GM18907 (cell line): Measurements from ENCODE around the gene MTHFD1.

Experiments used
- ATAC-seq: cut with Tn5 transposase; IDR thresholded peaks from one replicate; pipeline ENCODE4 v1.9.1; 2021; ENCODE audit warnings: mild to moderate bottlenecking, moderate library complexity; ENCODE audit not compliant: unreplicated experiment

MTHFD1 gene

GRCh38 chr14:64405295-64405694 lies 17.1 kb downstream of the MTHFD1 start:
- no peak for ATAC-seq

- no peak for ATAC-seq
These were observed 19.2 kb downstream of the MTHFD1 start for GRCh38 chr14:64407329-64407728.

DNA sequence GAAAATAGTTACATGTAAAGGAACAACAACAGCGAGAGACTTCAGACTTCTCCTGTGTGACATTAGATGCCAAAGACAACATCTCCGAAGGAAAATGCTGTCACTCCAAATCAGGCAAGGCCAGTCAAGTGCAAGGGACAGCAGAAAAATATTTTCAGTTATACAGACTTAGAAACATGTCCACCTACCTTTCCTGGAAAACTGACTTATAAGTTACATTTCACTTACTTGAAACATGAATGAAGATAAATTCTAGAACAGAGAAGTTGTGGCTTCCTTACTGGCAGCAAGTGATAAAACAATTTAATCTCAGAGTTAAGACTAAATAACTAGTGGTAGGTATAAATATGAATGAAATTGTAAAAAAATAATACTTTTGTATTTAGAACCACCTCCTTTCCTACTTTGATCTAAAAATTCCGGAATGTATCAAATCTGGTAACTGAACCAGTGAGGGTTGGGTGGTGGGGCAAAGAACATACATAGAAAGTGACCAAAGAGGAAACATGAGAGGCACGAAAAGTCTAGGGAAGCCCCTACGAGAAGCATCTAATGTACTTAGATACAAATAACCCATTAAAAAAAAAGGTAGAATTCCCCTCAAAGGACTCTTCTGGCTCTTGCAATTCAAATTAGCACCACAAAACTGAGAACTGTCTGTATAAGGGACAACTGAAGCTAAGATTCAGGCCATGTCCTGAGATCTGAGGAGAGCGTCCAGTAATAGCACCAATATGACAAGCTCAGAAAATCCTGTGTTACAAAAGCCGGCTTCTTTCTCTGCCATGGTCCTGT lies 21.2 kb downstream of the MTHFD1 start:
- peak; percentile 61 for ATAC-seq

DNA sequence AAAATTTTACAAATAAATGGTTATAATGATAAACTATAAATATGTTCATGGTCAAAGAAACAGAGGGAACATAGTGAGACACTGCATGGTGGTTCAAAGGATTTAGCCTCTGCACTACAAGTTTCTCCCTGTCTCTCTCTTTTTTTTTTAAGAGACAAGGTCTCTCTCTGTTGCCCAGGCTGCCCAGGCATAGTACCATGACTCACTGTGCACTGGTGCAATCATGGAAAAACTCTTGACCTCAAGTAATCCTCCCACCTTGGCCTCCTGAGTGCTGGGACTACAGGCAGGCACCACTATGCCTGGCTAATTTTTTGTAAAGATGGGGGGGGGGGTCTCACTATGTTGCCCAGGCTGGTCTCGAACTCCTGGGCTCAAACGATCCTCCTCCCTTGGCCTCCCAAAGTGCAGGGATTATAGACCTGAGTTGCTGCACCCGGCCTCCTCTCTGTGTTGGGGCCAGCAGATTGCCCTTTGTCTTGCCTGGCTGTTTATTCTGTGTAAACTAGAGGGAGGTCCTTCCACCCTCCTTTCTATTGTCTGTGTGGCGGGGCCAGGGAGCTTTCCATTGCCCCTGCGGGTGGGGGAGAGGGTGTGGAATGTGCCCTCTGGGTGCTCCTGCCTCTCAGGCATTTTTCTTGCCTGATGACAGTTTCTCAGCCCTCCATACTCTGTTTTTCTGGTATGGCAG lies 22.1 kb downstream of the MTHFD1 start:
- no peak for ATAC-seq

DNA sequence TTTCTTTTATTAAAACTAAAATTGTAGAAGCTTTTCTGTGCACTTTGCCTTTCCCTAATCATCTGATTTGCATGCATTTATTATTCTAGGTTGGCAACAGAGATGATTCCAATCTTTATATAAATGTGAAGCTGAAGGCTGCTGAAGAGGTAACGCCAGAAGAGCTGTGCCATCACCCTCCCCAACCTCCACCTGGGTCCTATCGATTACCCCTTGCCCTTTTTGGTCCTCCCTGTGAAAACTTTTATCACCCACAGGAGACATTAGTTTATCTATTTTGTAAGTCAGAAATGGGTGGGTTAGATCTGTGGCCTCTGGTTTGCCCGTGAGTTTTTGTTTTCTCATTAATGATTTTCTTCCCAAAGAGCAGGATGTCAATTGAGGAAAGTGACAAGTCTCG lies 22.8 kb downstream of the MTHFD1 start:
- no peak for ATAC-seq

DNA sequence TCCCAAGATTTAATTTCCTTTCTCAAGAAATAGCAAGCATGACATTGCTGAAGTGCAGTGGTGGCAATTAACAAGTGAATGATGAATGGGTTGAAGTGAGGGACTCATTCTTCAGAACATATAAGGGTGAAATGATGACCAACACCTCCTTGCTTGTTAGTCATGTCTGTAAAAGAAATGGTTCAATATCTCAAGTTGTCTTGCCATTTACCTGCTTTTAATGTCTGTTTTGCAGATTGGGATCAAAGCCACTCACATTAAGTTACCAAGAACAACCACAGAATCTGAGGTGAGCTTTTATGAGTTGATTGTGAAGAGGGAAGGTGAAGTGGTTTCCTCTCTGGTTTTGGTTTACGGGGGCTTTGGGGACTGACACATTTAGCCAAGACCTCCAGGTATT lies 24.1 kb downstream of the MTHFD1 start:
- no peak for ATAC-seq

- ATAC-seq, result no peak
These were observed 28.3 kb downstream of the MTHFD1 start for GRCh38 chr14:64416348-64416932.

- ATAC-seq, result no peak
These were observed 29.1 kb downstream of the MTHFD1 start for GRCh38 chr14:64417055-64417770.

GRCh38 chr14:64417771-64418125 lies 29.6 kb downstream of the MTHFD1 start:
- ATAC-seq, result no peak

GRCh38 chr14:64419003-64419402 lies 30.9 kb downstream of the MTHFD1 start:
- ATAC-seq, result no peak

- ATAC-seq, result no peak
These were observed 33.0 kb downstream of the MTHFD1 start for GRCh38 chr14:64421166-64421565.

DNA sequence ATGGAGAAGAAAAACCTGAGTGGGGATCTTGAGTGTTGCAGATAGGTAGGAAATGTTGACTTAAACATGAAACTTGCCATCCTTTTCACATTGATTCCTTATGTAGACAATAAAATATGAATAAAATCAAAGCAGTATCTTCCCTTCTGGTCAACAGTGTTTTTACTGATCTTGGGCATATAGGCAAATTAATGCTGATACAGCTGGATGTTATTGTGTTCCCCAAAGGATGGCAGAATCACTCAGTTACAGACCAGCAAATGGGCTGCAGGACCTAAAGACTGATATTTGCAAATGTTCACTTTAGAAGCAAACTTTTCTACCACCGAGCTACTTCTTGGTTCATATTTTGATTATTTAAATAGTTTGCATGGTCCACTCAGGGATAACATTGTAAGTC lies 33.9 kb downstream of the MTHFD1 start:
- no peak for ATAC-seq

GRCh38 chr14:64422756-64423155 lies 34.6 kb downstream of the MTHFD1 start:
- no peak for ATAC-seq

DNA sequence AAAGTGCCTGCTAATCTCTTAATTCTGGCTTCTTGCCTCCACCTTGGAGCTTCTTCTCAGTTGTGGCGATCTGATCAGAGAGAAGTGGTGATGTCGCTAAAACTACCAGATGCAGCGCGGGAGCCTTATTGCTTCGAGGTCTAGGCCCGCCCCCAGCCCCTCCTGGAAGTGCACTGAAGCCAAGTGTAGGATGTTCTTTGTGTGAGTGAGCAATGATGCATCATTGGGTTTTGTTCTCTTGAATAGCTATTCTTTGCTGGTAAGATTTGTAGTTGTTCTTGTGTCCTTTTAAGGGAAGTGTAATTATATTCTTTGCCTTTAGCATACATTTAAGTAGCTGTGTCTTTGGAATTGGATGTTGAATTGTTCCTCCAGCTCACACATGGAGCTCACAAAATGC lies 35.8 kb downstream of the MTHFD1 start:
- no peak for ATAC-seq

GRCh38 chr14:64434528-64434927 lies 46.4 kb downstream of the MTHFD1 start:
- no peak for ATAC-seq

DNA sequence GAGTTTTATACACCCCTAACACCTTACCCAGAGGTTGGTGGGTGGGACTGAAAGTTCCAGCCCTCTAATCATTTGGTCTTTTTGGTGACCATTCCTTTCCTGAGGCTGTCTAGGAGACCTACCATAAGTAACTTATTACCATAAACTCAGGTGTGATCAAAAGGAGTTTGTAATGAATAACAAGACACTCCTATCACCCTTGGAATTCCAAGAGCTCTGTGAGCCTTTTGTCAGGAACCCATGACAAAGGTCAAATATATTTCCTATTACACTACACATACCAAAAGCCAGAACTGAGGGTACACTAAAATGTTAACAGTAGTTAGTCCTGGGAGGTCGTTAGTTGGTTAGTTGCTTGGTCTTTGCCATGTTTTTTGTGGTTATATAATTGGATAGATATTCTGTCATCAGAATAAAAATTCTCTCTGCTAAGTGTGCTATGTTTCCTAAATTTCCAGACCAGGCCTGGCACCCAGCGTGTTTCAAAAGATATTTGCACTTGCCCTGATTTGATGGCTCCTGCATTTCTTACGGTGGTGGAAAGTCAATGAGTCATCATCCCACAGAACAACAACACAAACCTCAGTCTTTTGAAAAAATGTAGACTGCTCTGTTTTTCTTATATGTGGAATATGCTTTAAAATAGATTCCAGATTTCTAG lies 50.2 kb downstream of the MTHFD1 start:
- no peak for ATAC-seq

- no peak for ATAC-seq
These were observed 51.0 kb downstream of the MTHFD1 start for GRCh38 chr14:64439141-64439540.

DNA sequence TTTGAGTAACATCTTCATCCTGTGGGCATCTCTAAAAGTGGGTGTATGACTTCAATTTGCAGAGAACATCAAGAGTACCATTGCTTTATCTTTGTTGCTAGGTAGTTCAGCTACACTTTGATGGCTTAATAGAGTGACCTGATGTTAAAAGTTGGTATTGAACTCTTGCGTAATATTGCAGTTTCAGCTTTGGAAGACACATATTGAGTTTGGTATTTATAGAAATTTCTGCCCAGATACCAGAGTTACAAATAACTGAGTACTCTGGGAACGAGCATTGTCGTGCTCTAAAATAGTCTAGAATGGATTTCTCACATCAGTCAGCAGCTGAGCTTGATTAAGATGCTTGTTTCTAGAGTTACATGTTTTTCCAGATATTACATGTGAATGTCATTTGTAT lies 52.3 kb downstream of the MTHFD1 start:
- no peak for ATAC-seq

GRCh38 chr14:64442300-64442988 lies 54.3 kb downstream of the MTHFD1 start:
- no peak for ATAC-seq

DNA sequence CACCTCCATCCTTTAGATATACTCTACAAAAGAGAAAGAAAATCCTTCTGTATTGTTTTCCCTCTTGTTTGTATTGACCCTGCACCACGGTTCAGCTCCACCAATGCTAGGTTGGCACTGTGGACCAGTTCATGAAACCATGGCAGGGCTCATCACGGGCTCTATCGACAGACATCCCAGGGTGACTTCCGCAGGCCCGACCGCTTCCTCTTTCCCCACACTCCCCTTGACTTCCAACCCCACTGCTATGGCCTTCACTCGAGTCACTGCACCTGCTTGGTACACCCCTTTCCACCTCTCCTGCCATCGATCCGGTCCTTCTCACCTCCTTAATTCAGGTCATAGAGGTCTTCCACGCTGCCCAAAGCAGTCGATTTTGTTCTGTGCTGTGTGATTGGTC lies 56.0 kb downstream of the MTHFD1 start:
- ATAC-seq, result no peak
